HEK293 (cell line): ENCODE measurements around the gene TAOK3.

Experiments
- CTCF ChIA-PET: fragments of 350-600 bp; formaldehyde crosslinking; extraction: SDS; loops from one replicate; lab custom pipeline; 2021; ENCODE audit warnings: antibody characterized with exemption; lab: Yijun Ruan, JAX
- POLR2A ChIA-PET: fragments of 300-600 bp; formaldehyde crosslinking; extraction: SDS; loops from one replicate; lab custom pipeline; 2020; ENCODE audit warnings: antibody characterized with exemption, inconsistent platforms; lab: Yijun Ruan, JAX
- H3K27ac ChIP-seq: fragments of 200-500 bp; sonication (Bioruptor generic); 2 replicates; pipeline ENCODE4 v1.5.1; 2014; ENCODE audit warnings: low read depth, low read length, control low read depth, inconsistent platforms; ENCODE audit errors: extremely low read depth
- H3K36me3 ChIP-seq, 2 experiments: fragments of 200-500 bp in 1 of 2; sonication (Bioruptor generic) in 1 of 2; 1 replicate in 1 of 2; 2 replicates in 1 of 2; pipeline ENCODE4 v1.5.1; 2014 to 2017; ENCODE audit warnings: inconsistent platforms in 2 of 2, low read length in 2 of 2; ENCODE audit not compliant: control insufficient read depth in 2 of 2, insufficient read depth in 1 of 2
- H3K4me1 ChIP-seq: fragments of 200-500 bp; sonication (Bioruptor generic); 2 replicates; pipeline ENCODE4 v1.5.1; 2014; ENCODE audit warnings: mild to moderate bottlenecking, low read length, inconsistent platforms; ENCODE audit not compliant: control insufficient read depth, insufficient read depth
- H3K4me3 ChIP-seq: 2 replicates; pipeline ENCODE4 v1.5.1; 2011; ENCODE audit warnings: low read depth, mild to moderate bottlenecking, control low read depth, low read length, moderate library complexity
- H3K9me3 ChIP-seq: fragments of 200-500 bp; sonication (Bioruptor generic); 2 replicates; pipeline ENCODE4 v1.5.1; 2014; ENCODE audit warnings: low read depth, low read length, inconsistent platforms; ENCODE audit not compliant: control insufficient read depth, insufficient read depth
- CTCF ChIP-seq: fragments of 450-650 bp; formaldehyde crosslinking; IDR thresholded peaks from 2 replicates; pipeline ENCODE4 v1.5.1; 2016; ENCODE audit warnings: missing biosample characterization, missing genetic modification characterization
- HIC1 ChIP-seq: fragments of 450-650 bp; formaldehyde crosslinking; IDR thresholded peaks from 2 replicates; pipeline ENCODE4 v1.5.1; 2016; ENCODE audit warnings: missing biosample characterization, missing genetic modification characterization
- PRDM10 ChIP-seq: fragments of 450-650 bp; formaldehyde crosslinking; IDR thresholded peaks from 2 replicates; pipeline ENCODE4 v1.5.1; 2016; ENCODE audit warnings: missing biosample characterization, missing genetic modification characterization
- PRDM2 ChIP-seq: fragments of 450-650 bp; formaldehyde crosslinking; IDR thresholded peaks from 2 replicates; pipeline ENCODE4 v1.5.1; 2016; ENCODE audit warnings: missing biosample characterization, missing genetic modification characterization, borderline replicate concordance
- SP7 ChIP-seq: fragments of 450-650 bp; formaldehyde crosslinking; IDR thresholded peaks from 2 replicates; pipeline ENCODE4 v1.5.1; 2016; ENCODE audit warnings: missing biosample characterization, missing genetic modification characterization
- ZBTB17 ChIP-seq: fragments of 450-650 bp; formaldehyde crosslinking; IDR thresholded peaks from 2 replicates; pipeline ENCODE4 v1.5.1; 2016; ENCODE audit warnings: missing biosample characterization, missing genetic modification characterization
- ZBTB44 ChIP-seq: fragments of 450-650 bp; IDR thresholded peaks from 2 replicates; pipeline ENCODE4 v1.5.1; 2018; ENCODE audit warnings: missing biosample characterization, mild to moderate bottlenecking, missing genetic modification characterization
- ZFP41 ChIP-seq: fragments of 450-650 bp; formaldehyde crosslinking; IDR thresholded peaks from 2 replicates; pipeline ENCODE4 v1.5.1; 2016; ENCODE audit warnings: missing biosample characterization, missing genetic modification characterization, borderline replicate concordance
- ZNF148 ChIP-seq: fragments of 450-650 bp; formaldehyde crosslinking; IDR thresholded peaks from 2 replicates; pipeline ENCODE4 v1.5.0; 2017; ENCODE audit warnings: missing biosample characterization, missing genetic modification characterization, borderline replicate concordance
- ZNF2 ChIP-seq: fragments of 450-650 bp; formaldehyde crosslinking; IDR thresholded peaks from 2 replicates; pipeline ENCODE4 v1.5.1; 2016; ENCODE audit warnings: missing biosample characterization, missing genetic modification characterization
- ZNF292 ChIP-seq: fragments of 450-650 bp; formaldehyde crosslinking; IDR thresholded peaks from 2 replicates; pipeline ENCODE4 v1.5.1; 2016; ENCODE audit warnings: low read depth, missing biosample characterization, missing genetic modification characterization, borderline replicate concordance
- ZNF362 ChIP-seq: fragments of 450-650 bp; formaldehyde crosslinking; IDR thresholded peaks from 2 replicates; pipeline ENCODE4 v1.5.1; 2016; ENCODE audit warnings: missing biosample characterization, missing genetic modification characterization
- ZNF629 ChIP-seq: fragments of 450-650 bp; formaldehyde crosslinking; IDR thresholded peaks from 2 replicates; pipeline ENCODE4 v1.5.1; 2017; ENCODE audit warnings: missing biosample characterization, missing genetic modification characterization
- ZNF654 ChIP-seq: fragments of 450-650 bp; formaldehyde crosslinking; IDR thresholded peaks from 2 replicates; pipeline ENCODE4 v1.5.1; 2016; ENCODE audit warnings: low read depth, missing biosample characterization, missing genetic modification characterization

TAOK3 gene

GRCh38 chr12:118391424-118391823 lies 18.7 kb upstream of the TAOK3 start (continued):
- no peak for TF ChIP-seq PRDM2 (tag by site-specific recombination)
- TF ChIP-seq ZFP41 (tag by site-specific recombination), result no peak
- TF ChIP-seq ZNF2 (tag by site-specific recombination), result no peak
- TF ChIP-seq ZNF148 (tag by site-specific recombination), result no peak

- CTCF ChIA-PET, result interaction anchor here (0.5 to 6.9 kb wide), 37 partner anchors 10 to 1167 kb away, joined by 3 to 125 read pairs (median 4); no protein-coding TSS in a partner anchor
- peaks cover 4% of the 10 kb centered on the region; the same call in 1 of the 2 replicates for H3K4me1 ChIP-seq
- H3K4me3 ChIP-seq, result peak overlapping the region; percentile 91
- H3K9me3 ChIP-seq, result no peaks in the 10 kb centered on the region
- H3K36me3 ChIP-seq, result peaks cover 22 to 37% of the 10 kb centered on the region in 2 experiments
- peak overlapping the region; percentile 19 for H3K27ac ChIP-seq
- POLR2A ChIA-PET, result interaction anchor here (0.6 to 1.2 kb wide), 4 partner anchors 209 to 1016 kb away, joined by 3 to 4 read pairs (median 3); partner anchors contain the start of gene PEBP1
- no peak for TF ChIP-seq PRDM10 (tag by site-specific recombination)
- TF ChIP-seq ZNF629 (tag by site-specific recombination), result 0 out of 2 replicates have a peak, but pooled peaks have one; percentile 13
- TF ChIP-seq ZBTB44 (tag by site-specific recombination), result peak; percentile 41; the same call in 1 of the 2 replicates
- TF ChIP-seq ZNF292 (tag by site-specific recombination), result no peak
- TF ChIP-seq CTCF (tag by site-specific recombination), result peak; percentile 71
- peak; percentile 60 for TF ChIP-seq ZNF654 (tag by site-specific recombination)
- no peak for TF ChIP-seq HIC1 (tag by site-specific recombination)
- 0 out of 2 replicates have a peak, but pooled peaks have one; percentile 14 for TF ChIP-seq SP7 (tag by site-specific recombination)
- peak; percentile 94 for TF ChIP-seq ZNF362
- 0 out of 2 replicates have a peak, but pooled peaks have one; percentile 52 for TF ChIP-seq ZBTB17
Measured at GRCh38 chr12:118377884-118378470, 5.3 kb upstream of the TAOK3 start.
